Stimulated activated CD8-positive, alpha-beta memory T cell treated with anti-CD3 and anti-CD28 coated beads, Interleukin-7, amount 100 ng/mL, for 4 hours (primary cell): ENCODE data around the gene RIPK3.
A peak's percentile ranks its signal among the peaks of the same experiment; 100 is the strongest.

Experiments used
- DNase-seq, 2 donors: peaks; one replicate each; pipeline ENCODE4 v3.0.0-alpha.2; 2020; ENCODE audit warnings: low read depth in 2 of 2

RIPK3 gene

DNA sequence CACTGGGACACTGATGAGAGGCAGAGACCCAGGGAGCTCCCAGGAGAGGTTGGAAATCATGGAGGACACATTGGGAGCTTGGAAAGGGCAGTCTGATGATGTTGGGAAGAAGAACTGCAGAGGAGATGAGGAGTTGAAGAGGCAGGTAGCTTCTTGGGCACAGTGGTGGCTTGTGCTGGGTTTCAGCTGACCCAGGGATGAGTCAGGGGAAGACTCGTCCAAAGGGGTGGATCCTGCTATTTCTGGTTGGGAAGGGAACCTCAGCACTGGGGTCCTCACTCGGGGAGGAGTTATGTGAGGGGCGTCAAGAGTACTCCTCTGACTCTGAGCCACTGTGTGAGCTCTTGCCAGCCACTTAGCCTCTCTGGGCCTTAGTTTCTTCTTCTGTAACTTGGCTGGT lies 16.4 kb downstream of the RIPK3 start:
- DNase-seq = no peak

DNA sequence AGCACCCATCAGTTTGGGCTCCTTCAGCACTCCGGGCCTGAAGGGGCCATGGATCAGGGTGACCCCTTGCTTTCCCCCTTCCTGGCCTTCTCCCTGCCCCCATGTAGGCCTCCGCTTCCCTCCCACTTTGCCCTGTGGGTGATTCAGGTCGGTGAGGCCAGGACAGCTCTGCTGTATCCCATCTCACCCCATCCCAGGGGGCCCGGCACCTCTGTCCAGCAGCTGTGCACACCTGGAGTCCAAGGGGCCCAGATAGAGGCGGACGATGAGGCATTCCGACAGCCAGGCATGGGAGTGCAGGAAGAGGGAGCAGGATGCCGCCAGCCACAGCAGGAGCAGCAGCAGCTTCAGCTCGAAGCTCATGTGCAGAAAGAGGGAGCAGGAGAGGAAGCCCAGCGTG lies 17.1 kb downstream of the RIPK3 start:
- no peak for DNase-seq

DNA sequence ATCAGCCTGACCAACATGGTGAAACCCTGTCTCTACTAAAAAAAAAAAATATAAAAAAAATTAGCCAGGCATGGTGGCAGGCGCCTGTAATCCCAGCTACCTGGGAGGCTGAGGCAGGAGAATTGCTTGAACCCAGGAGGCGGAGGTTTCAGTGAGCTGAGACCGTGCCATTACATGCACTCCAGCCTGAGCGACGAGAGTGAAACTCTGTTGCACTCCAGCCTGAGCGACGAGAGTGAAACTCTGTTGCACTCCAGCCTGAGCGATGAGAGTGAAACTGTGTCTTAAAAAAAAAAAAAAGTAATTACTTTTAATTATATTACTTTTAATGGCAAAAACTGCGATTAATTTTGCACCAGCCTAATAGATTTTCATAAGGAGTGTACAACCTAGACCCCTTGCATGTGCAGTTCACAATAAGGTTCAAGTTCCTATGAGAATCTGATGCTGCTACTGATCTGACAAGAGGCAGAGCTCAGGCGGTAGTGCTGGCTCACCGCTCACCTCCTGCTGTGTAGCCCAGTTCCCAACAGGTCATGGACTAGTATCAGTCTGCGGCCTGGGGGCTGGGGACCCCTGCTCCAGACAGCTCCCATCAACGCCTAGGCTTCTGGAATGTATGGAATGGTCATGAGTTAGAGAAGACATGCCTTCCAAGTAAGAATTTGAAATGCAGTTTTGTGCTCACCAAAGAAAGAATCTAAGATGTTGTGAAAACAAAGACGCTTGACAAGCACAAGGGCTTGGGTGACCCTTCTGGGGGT lies 18.4 kb downstream of the RIPK3 start:
- DNase-seq = no peak

DNA sequence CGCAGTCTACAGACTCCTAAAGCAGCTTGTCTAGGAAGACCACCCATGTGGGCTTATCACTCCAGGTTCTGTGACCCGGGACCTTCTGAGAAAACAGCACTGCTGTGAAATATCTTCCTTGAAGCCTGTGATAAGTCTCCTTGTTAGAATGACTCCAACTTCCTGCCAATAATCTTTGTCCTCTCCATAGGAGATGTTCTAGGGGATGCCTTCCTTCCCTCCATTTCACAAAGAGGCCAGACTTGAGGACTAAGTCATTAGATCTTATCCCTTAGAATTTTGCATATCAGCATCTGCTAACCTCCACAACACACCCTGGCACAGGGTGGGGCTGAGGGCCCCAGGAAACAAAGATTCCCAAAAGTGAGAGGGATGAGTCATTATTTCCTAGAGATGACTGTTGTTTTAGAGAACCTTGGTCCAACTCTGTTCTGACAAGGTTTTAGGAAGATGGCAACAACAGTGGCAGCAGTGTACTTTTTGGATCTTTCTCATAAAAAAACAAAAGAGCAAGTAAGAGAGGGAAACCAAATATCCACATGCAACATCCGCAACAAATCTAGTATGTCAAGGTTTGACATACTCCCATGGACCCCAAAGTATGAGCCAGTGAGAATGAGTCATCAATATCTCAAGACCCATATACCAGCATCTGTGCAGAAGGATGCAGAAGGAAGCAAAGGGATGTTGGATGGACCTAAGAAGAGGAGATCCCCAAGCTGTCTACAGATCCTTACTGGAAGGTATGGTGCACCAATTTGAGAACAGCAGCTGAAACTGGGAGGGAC lies 22.5 kb downstream of the RIPK3 start:
- DNase-seq = no peak

DNA sequence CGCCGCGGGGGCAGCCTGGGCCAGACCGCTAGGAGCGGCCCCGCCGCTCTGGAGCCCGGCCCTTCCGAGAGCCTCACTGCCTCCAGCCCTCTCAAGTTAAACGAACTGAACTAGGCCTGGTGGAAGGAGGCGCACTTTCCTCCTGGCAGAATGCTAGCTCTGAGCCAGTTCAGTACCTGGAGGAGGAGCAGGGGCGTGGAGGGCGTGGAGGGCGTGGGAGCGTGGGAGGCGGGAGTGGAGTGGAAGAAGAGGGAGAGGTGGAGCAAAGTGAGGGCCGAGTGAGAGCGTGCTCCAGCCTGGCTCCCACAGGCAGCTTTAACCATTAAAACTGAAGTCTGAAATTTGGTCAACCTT lies 23.2 kb downstream of the RIPK3 start:
- DNase-seq = no peak

DNA sequence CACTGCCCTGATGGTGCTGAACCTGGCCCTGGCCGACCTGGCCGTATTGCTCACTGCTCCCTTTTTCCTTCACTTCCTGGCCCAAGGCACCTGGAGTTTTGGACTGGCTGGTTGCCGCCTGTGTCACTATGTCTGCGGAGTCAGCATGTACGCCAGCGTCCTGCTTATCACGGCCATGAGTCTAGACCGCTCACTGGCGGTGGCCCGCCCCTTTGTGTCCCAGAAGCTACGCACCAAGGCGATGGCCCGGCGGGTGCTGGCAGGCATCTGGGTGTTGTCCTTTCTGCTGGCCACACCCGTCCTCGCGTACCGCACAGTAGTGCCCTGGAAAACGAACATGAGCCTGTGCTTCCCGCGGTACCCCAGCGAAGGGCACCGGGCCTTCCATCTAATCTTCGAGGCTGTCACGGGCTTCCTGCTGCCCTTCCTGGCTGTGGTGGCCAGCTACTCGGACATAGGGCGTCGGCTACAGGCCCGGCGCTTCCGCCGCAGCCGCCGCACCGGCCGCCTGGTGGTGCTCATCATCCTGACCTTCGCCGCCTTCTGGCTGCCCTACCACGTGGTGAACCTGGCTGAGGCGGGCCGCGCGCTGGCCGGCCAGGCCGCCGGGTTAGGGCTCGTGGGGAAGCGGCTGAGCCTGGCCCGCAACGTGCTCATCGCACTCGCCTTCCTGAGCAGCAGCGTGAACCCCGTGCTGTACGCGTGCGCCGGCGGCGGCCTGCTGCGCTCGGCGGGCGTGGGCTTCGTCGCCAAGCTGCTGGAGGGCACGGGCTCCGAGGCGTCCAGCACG lies 23.8 kb downstream of the RIPK3 start:
- DNase-seq = no peak

DNA sequence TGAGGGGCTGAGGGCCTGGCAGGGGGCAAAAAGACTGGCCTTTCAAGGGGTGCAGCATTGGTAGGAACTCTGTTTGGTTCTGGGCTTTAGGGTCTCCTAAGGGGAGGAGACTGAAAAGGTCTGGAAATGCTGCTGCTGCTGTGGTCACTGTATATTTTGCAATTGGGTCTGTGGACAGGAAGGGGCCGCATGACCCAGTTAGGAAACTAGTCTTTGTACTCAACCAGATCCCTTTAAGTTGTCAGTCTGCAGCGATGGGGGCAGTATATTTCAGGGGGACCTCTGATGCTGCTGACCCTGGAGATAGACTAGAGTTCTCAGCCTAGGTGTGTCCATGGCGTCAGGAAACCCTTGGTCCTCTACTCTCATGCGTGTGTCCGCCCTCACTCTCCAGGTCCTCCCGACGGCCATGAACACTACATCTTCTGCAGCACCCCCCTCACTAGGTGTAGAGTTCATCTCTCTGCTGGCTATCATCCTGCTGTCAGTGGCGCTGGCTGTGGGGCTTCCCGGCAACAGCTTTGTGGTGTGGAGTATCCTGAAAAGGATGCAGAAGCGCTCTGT lies 24.5 kb downstream of the RIPK3 start:
- DNase-seq = no peak

DNA sequence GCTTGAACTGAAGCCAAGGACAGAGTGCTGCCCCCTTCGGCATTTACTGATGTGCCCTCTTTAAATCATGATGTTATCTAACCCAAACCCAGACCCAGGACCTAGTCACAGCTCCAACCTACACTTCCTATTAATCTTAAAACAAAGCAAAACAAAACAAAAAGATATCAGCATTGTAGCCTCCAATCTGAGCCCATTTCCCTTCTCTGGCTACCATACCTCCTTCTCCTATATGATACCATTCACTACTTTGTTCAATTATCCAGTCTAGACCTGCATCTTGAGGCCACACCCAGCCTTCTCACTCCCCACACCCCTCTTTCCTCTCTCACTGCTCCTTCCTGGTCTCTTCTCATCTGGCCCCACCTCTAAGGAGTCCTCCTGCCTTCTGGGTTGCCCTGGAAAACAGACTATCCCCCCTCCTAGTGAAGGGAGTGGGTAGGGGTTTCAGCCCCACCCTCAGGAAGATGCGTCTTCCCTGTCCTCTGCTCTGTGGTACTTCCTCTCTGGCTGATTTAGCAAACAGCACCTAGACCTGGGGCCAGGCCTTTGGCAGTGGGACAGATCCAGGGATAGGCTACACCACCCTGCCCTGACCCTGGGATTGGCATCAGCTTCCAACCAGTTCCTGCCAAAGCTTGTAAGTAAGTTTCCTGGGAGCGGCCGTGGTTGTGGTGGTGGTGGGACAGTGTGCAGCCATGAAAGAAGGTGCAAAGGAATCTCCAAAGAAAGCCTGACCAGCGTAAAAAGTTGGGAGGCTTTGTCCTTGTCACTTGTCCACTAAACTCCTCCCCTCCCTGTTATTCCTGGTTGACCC lies 25.2 kb downstream of the RIPK3 start:
- DNase-seq = no peak

DNA sequence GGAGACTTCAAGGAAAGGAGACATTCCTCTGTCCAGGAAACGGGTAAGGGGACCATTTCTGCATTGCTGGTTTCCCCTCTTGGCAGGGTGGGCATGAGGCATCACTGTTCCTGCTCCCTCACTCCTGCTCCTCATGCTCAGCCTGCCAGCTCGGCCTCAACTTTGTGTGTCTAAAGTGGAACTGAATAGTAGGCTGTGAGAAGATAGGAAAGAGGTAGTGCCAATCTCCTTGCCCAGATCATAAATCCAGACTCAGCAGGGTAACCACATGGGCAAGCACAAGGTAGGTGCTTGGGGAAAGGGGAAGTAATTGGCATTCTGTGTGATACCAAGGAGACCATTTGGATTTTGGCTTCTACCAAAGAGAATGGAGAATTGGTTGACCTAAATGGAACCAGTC lies 25.9 kb downstream of the RIPK3 start:
- no peak for DNase-seq

DNA sequence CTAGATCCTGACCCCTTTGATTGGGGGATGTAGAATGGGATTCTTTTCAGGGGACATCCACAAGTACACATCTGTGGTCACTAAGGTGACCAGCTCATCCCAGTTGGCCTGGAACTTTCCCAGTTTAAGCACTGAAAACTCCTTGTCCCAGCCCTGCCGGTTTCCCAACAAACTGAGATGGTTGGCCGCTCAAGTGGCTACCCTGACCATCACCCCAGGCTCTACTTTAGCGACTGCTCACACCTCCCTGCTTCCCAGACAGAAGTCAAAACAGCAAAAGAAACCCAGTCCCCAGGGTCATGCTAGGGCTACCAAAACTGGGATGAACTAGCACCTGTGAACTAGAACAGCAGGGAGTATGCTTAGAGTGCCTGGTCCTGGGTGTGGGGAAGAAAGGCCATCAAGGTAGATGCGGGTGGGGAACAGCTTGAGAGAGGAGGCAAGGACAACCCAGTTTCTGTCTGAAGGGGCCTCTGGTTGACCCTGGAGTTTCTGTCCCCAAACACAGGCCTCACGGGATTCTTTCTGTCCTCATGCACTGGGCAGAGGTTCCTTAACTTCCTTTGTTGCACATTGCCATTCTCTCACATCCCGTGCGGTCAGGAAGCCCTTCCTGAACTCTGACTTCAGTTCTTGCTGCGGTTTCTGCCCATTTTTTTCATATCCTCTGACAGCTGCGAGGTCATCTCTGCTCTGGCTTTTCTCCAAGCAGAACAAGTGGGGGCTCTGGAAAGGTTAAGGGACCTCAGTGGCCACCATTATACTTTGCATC lies 26.9 kb downstream of the RIPK3 start:
- DNase-seq = no peak

DNA sequence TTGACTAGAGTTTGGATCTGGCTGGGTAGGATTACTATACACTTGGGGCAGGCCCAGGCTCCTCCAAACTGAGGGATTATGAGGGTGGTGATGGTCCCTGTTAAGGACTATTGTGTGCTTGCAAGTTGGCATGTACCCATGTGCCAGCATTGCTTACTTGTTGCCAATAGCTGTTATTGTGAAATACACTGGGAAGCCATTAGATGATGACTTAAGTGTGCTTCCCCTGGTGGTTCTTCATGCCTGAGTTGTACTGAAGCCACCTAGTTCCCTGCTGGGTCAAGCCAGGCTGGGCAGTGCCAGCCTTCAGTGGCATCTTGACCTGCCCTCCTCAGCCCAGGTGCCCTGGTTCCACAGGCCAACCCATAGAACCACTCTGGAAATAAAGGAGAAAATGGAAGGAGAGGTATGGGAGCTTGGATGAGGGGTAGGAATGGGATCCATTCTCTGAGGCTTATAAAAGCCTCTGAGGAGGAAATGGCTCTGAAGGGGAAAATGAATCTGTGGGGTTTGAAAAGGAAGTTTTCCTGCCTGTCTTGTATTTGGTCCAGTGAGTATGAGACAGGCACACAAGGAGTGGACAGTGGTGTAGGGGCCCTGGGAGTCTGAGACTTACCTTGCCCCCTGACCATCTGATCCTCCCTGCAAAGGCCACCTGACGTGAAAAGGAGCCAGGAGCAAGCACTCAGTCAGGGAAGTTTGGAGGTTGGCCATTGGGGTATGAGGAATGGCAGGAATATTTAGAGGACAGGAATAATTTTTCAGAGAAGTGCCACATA lies 27.8 kb downstream of the RIPK3 start:
- DNase-seq = no peak

DNA sequence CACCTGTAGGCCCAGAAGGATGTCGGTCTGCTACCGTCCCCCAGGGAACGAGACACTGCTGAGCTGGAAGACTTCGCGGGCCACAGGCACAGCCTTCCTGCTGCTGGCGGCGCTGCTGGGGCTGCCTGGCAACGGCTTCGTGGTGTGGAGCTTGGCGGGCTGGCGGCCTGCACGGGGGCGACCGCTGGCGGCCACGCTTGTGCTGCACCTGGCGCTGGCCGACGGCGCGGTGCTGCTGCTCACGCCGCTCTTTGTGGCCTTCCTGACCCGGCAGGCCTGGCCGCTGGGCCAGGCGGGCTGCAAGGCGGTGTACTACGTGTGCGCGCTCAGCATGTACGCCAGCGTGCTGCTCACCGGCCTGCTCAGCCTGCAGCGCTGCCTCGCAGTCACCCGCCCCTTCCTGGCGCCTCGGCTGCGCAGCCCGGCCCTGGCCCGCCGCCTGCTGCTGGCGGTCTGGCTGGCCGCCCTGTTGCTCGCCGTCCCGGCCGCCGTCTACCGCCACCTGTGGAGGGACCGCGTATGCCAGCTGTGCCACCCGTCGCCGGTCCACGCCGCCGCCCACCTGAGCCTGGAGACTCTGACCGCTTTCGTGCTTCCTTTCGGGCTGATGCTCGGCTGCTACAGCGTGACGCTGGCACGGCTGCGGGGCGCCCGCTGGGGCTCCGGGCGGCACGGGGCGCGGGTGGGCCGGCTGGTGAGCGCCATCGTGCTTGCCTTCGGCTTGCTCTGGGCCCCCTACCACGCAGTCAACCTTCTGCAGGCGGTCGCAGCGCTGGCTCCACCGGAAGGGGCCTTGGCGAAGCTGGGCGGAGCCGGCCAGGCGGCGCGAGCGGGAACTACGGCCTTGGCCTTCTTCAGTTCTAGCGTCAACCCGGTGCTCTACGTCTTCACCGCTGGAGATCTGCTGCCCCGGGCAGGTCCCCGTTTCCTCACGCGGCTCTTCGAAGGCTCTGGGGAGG lies 28.9 kb downstream of the RIPK3 start, which contains the start of gene LTB4R:
Gene LTB4R, plus strand, starts transcription at position 857 of the 959 bp plus-strand sequence. CDS start 4,150 bp downstream, outside the sequence.
- DNase-seq = peak in 1 of 2 donors; percentile 57

DNA sequence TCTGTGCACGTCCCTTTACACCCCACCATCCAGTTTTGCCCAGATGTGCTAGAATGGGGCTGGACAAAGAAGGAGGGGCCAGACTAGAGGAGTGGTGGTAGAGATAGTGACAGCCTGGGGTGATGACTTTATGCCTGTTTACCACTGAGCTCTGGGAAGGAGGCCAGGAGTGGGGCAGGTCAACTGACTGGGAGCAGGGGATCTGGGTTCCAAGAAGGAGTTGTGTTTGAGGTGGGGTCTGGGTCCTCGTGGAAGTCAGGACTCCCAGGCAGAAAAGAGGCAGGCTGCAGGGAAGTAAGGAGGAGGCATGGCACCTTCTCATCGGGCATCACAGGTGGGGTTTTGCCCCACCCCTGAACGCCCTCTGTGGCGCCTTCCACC lies 29.5 kb downstream of the RIPK3 start:
- DNase-seq = no peak

DNA sequence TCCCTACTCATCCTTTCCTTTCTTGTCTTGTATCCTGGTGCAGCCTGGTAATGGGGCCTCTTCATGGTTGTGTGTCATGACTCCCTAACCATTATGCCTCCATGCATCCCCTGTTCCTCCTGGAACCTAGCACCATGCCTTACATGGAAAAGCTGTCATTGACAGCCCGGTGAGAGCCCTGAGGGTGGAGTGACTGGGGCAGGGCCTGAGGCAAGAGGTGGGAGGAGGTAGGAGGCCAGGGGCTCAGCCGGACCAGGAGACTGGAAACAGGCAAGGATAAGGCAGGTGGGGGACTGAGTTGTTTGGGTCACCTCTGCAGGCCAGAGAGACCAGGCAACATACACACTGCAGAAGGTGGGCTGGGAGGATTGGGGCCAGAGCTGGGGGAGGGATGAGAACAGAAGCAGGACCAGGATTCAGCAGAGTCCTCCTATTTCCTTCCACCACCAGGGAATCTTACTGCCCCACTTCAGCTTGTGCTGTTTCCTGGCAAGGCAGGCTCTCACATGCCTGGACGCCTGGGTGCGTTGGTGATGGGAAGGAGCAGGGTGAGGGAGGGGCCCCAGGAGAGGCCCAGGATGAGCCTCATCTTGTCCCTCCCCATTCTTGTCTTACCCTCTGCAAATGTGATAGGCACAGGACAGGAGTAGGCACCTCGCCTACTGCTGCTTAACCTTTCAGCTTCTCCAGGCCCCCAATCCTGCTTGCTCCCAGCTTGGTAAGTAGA lies 30.1 kb downstream of the RIPK3 start, which contains the start of gene LTB4R2:
Gene LTB4R2, plus strand, starts transcription at position 603 of the 727 bp plus-strand sequence. CDS start 525 bp downstream, outside the sequence.
- DNase-seq = no peak

DNA sequence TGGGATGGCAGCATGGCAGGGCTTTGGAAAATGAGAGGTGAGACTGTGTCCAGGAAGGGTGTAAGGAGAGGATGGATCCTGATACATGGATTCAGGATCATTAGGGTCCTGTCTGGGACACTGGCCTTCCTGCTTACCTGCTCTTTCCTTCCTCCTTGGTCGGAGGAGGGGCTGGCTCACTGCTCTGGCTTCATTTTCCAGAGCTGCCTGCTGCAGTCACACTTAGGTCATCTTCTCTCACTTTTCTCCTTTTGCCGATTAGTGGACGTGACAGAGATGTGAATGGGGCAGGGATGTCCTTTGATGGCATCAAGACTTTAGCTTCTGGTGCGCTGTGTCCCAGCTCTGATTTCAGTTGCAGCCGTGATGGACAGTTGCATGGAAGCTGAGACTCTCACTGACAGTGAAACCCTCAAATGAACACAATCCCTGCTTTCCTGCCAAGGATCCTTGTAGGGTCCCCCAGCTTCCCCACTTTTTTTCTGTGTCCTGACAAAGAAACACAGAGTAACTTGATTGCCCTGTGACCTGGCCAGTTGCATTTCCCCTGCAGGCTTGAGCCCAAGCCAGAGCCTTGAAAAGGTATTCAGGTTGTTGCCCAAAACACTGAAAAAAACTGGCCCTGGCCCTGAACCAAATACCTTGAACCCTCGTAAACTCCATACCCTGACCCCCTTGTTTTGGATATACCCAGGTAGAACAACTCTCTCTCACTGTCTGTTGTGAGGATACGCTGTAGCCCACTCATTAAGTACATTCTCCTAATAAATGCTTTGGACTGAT lies 31.3 kb downstream of the RIPK3 start:
- no peak for DNase-seq

DNA sequence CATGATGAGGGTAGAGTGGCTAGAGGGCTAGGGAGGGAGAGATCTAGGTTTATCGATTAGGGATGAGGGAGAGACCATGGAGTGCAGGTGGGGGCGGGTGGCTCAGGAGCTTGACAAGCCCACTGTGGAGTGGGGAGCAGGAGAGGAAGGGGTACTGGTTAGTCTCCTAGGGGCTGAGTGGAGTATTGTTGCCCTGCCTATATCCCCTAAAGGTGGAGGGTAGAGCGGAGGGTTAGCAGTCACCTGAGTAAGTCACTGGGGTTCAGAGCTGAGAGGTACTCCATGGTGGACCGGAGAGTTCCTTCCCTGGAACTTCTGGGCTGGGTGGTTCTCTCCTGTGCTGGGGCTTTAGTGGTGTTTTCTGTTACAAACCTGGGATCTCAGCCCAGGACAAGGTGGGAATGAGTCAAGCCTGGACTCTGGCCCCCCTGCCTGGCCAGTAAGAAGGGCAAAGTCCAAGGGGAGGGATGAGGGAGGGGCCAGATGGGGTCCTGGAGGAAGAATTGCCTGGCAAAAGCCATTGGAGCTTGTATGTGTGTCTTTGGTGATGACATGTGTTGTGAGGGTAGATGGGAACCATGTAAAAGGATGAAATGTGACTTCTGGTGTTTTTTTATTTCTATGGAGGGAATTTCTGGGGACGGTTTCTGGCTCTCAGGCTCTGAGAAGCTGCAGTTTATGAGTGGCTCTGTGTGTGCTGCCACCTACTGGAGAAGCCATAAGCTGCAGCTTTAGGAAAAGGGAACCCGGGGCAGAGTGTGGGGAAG lies 32.0 kb downstream of the RIPK3 start, which contains the start of gene CIDEB:
Gene CIDEB, minus strand, starts transcription at position 403 of the 767 bp plus-strand sequence. Its CDS starts 119 bp downstream, at position 284.
- peak in 1 of 2 donors; percentile 26 for DNase-seq
